Ovary (tissue), 9 donors: ENCODE results near the gene ZBED1. TPM values are rescaled to one million over a fixed set of nuclear protein-coding genes. Genes with fewer than 3 reads are reported as not detected.

Experiments
- DNase-seq, 5 donors: peaks; one replicate each; pipeline ENCODE4 v3.0.0-alpha.2; 2019 to 2020
- H3K27ac ChIP-seq, 2 donors: fragments of 200-600 bp; one replicate each; pipeline versions ENCODE4 v1.5.1 to v1.8.0; 2019 to 2022
- H3K27me3 ChIP-seq: fragments of 200-600 bp; one replicate; pipeline ENCODE4 v1.8.0; 2022
- H3K36me3 ChIP-seq: fragments of 200-600 bp; sonication (generic); one replicate; pipeline ENCODE4 v1.5.1; 2019
- H3K4me1 ChIP-seq: one replicate; pipeline ENCODE4 v1.8.1; 2013; ENCODE audit warnings: mild to moderate bottlenecking, moderate library complexity; ENCODE audit not compliant: insufficient read depth
- H3K4me3 ChIP-seq: fragments of 200-600 bp; sonication (generic); one replicate; pipeline ENCODE4 v1.5.1; 2017
- H3K9me3 ChIP-seq, 2 donors: fragments of 200-600 bp in 1 of 2; sonication (generic) in 1 of 2; one replicate each; pipeline versions ENCODE4 v1.5.1 to v1.8.1; 2013 to 2019; ENCODE audit warnings: mild to moderate bottlenecking in 1 of 2, moderate library complexity in 1 of 2
- CTCF ChIP-seq, 3 donors: fragments of 450-650 bp in 2 of 3; fragments of 200-600 bp in 1 of 3; IDR thresholded peaks; one replicate each; pipeline versions ENCODE4 v1.5.1 to v1.8.0; 2016 to 2022; ENCODE audit warnings: antibody characterized with exemption in 3 of 3, mild to moderate bottlenecking in 1 of 3
- EP300 ChIP-seq: sonication (generic); formaldehyde crosslinking; IDR thresholded peaks from one replicate; pipeline ENCODE4 v1.6.1; 2017; ENCODE audit warnings: antibody characterized with exemption
- POLR2A ChIP-seq: fragments of 450-650 bp; IDR thresholded peaks from one replicate; pipeline ENCODE4 v1.6.1; 2017; ENCODE audit warnings: antibody characterized with exemption, mild to moderate bottlenecking, moderate library complexity
- WGBS, 3 donors: extraction: QIAGEN DNeasy Blood & Tissue Kit in 1 of 3; methylation state at CpG; one replicate each; pipeline versions ENCODE4 v1.1.5 to v1.1.7; 2013 to 2017; 5-methylcytosine and 5-hydroxymethylcytosine counted together
- intact Hi-C, 4 donors: fragments of 100-400 bp; cut with DNase I; formaldehyde crosslinking; loops; one replicate each; pipeline versions ENCODE4 v1.11.0 to v1.15.1; 2022 to 2023
- polyA plus RNA-seq, 2 donors: library from polyadenylated mRNA; stranded (reverse); fragments of 200-250 nt in 1 of 2; fragments of 350-450 nt in 1 of 2; fragmentation: Illumina TruSeq in 1 of 2; extraction: RNeasy Lipid Tissue Mini Kit (QIAGEN cat#74804) in 1 of 2; gene quantifications; one replicate each; pipeline ENCODE4 v1.2.3, GENCODE V29; 2013 to 2014
- total RNA-seq, 7 donors: library from RNA; depleted of rRNA in 2 of 7; stranded (reverse); fragments of >200 nt in 2 of 7; fragmentation: NEBNext Ultra II Directional in 3 of 7; extraction: Animal tissue kit (Norgen Biotek cat#: 25700) in 3 of 7; gene quantifications; one replicate each; pipeline versions ENCODE4 v1.1.0 to v1.2.4, GENCODE V29; 2016 to 2023
- donor health status: DM: no; HTN: no; CAD: no; lungs with moderate emphysema.
- donor health status: DM: no; HTN: no; CAD: no.
- donor health status: Bipolar disorder and iron deficiency.
- donor health status: DM: yes; HTN: yes; CAD: no.
- donor health status: DM: no; HTN: no; CAD: no.
- donor health status: DM: yes; HTN: yes; CAD: no.

The ZBED1 gene
- total and polyA plus RNA-seq, 9 donors: 23.4 to 39.0 (median 26.0) TPM

GRCh38 chrX:2486476-2487133, 14.2 kb downstream of the ZBED1 start:
- H3K36me3 ChIP-seq: no peaks in the 10 kb centered on the region

GRCh38 chrX:2485789-2486345, 14.9 kb downstream of the ZBED1 start:
- Histone ChIP-seq H3K36me3 (no peaks in the 10 kb centered on the region), H3K4me3 (no peak overlapping the region), H3K9me3 (no peaks in the 10 kb centered on the region), H3K27ac (peak overlapping the region; percentile 68 to 78), H3K27me3 (no peaks in the 10 kb centered on the region), H3K4me1 (peaks cover 5% of the 10 kb centered on the region)
- DNase-seq: no peak
- intact Hi-C loops: loop anchor here in 1 of 4 donors (10.0 kb wide), 1 partner anchor 161 kb away; no protein-coding TSS in a partner anchor
- TF ChIP-seq EP300 (no peak), POLR2A (no peak)
- WGBS, 3 donors: 24 to 40% (median 38%) methylated on average over 10 of the region's 10 CpGs

More at GRCh38 chrX:2486476-2487133, 14.2 kb downstream of the ZBED1 start:
- intact Hi-C loops: loop anchor here in 1 of 4 donors (10.0 kb wide), 1 partner anchor 162 kb away; no protein-coding TSS in a partner anchor
- H3K27me3 ChIP-seq: no peaks in the 10 kb centered on the region
- 52 to 75% (median 52%) methylated on average over 29 of the region's 29 CpGs for WGBS, 3 donors
- no peak for TF ChIP-seq POLR2A
- TF ChIP-seq EP300: no peak
- no peak for TF ChIP-seq CTCF (IDR thresholded peaks at IDR 0.05)
- no peak for DNase-seq
- peak overlapping the region in 1 of 2 donors; percentile 68 for H3K27ac ChIP-seq
- H3K4me3 ChIP-seq: no peak overlapping the region
- no peaks in the 10 kb centered on the region for H3K9me3 ChIP-seq
- H3K4me1 ChIP-seq: peaks cover 5% of the 10 kb centered on the region

GRCh38 chrX:2484721-2485648, 15.8 kb downstream of the ZBED1 start:
- Histone ChIP-seq H3K27me3 (no peaks in the 10 kb centered on the region), H3K27ac (peak overlapping the region; percentile 57 to 68), H3K36me3 (no peaks in the 10 kb centered on the region), H3K4me3 (peak overlapping the region; percentile 20), H3K9me3 (no peaks in the 10 kb centered on the region), H3K4me1 (peaks cover 5% of the 10 kb centered on the region)
- 8 to 18% (median 17%) methylated on average over 26 of the region's 26 CpGs for WGBS, 3 donors
- intact Hi-C loops: loop anchor here in 1 of 4 donors (10.0 kb wide), 1 partner anchor 160 kb away; no protein-coding TSS in a partner anchor
- DNase-seq: peak; percentile 50 to 73 (median 56)
- TF ChIP-seq EP300: no peak
- no peak for TF ChIP-seq POLR2A
- no peak for TF ChIP-seq CTCF (IDR thresholded peaks at IDR 0.05)

- H3K4me3 ChIP-seq: peak overlapping the region; percentile 20
- WGBS, 3 donors: 9 to 21% (median 19%) methylated on average over 12 of the region's 12 CpGs
- intact Hi-C loops: loop anchor here in 1 of 4 donors (10.0 kb wide), 1 partner anchor 159 kb away; no protein-coding TSS in a partner anchor
These were observed 16.5 kb downstream of the ZBED1 start for GRCh38 chrX:2484256-2484655.

More at GRCh38 chrX:2484256-2484655, 16.5 kb downstream of the ZBED1 start:
- no peaks in the 10 kb centered on the region for H3K36me3 ChIP-seq
- no peaks in the 10 kb centered on the region for H3K27me3 ChIP-seq
- DNase-seq: peak in 1 of 5 donors; percentile 41
- H3K9me3 ChIP-seq: no peaks in the 10 kb centered on the region
- peak overlapping the region; percentile 57 to 68 for H3K27ac ChIP-seq
- TF ChIP-seq CTCF (IDR thresholded peaks at IDR 0.05) (no peak), EP300 (no peak), POLR2A (no peak)
- peaks cover 5% of the 10 kb centered on the region for H3K4me1 ChIP-seq
